ENCODE results near the gene XRN2. TPM values are rescaled to one million over a fixed set of nuclear protein-coding genes. Genes with fewer than 3 reads are reported as not detected.

XRN2 gene
- total RNA-seq, 2 donors from 2014 or later: 39.0 to 41.8 TPM

- Histone ChIP-seq H3K36me3 (peaks cover 5% of the 10 kb centered on the region), H3K9ac (ENCODE audit: low read depth in 2 of 2, low read length in 2 of 2) (no peak overlapping the region), H3K27me3 (no peaks in the 10 kb centered on the region), H3K4me1 (no peaks in the 10 kb centered on the region), H3K9me3 (no peaks in the 10 kb centered on the region), H3K27ac (no peak overlapping the region), H3K4me3 (no peak overlapping the region)
- intact Hi-C loops (cut with DNase I): no loop called here
- no peak for DNase-seq
- TF ChIP-seq CTCF (IDR thresholded peaks at IDR 0.05): no peak
Measured at GRCh38 chr20:21352703-21353102, 49.6 kb downstream of the XRN2 start.

GRCh38 chr20:21353236-21353635 lies 50.1 kb downstream of the XRN2 start:
- no peak for DNase-seq
- intact Hi-C loops (cut with DNase I): no loop called here
- Histone ChIP-seq H3K27ac (no peak overlapping the region), H3K27me3 (no peaks in the 10 kb centered on the region), H3K9ac (ENCODE audit: low read depth in 2 of 2, low read length in 2 of 2) (no peak overlapping the region), H3K36me3 (peaks cover 5% of the 10 kb centered on the region), H3K4me1 (no peaks in the 10 kb centered on the region), H3K4me3 (no peak overlapping the region), H3K9me3 (no peaks in the 10 kb centered on the region)
- no peak for TF ChIP-seq CTCF (IDR thresholded peaks at IDR 0.05)

GRCh38 chr20:21355981-21356380 lies 52.9 kb downstream of the XRN2 start:
- H3K9ac ChIP-seq (ENCODE audit: low read depth in 2 of 2, low read length in 2 of 2): no peak overlapping the region
- no peak for TF ChIP-seq CTCF (IDR thresholded peaks at IDR 0.05)
- DNase-seq: no peak
- intact Hi-C loops (cut with DNase I): no loop called here
- no peak overlapping the region for H3K4me3 ChIP-seq
- H3K36me3 ChIP-seq: no peaks in the 10 kb centered on the region
- no peak overlapping the region for H3K27ac ChIP-seq
- no peaks in the 10 kb centered on the region for H3K27me3 ChIP-seq
- H3K4me1 ChIP-seq: no peaks in the 10 kb centered on the region
- no peaks in the 10 kb centered on the region for H3K9me3 ChIP-seq

- DNase-seq: no peak
- Histone ChIP-seq H3K9me3 (no peaks in the 10 kb centered on the region), H3K9ac (ENCODE audit: low read depth in 2 of 2, low read length in 2 of 2) (no peak overlapping the region), H3K4me3 (no peak overlapping the region), H3K27me3 (no peaks in the 10 kb centered on the region), H3K4me1 (no peaks in the 10 kb centered on the region), H3K36me3 (no peaks in the 10 kb centered on the region), H3K27ac (no peak overlapping the region)
- intact Hi-C loops (cut with DNase I): no loop called here
- no peak for TF ChIP-seq CTCF (IDR thresholded peaks at IDR 0.05)
Measured at GRCh38 chr20:21356386-21356785, 53.3 kb downstream of the XRN2 start.

- H3K27ac ChIP-seq: no peak overlapping the region
- H3K36me3 ChIP-seq: no peaks in the 10 kb centered on the region
- H3K4me3 ChIP-seq: no peak overlapping the region
- H3K4me1 ChIP-seq: no peaks in the 10 kb centered on the region
- no peaks in the 10 kb centered on the region for H3K27me3 ChIP-seq
- no peak for DNase-seq
- no peak overlapping the region for H3K9ac ChIP-seq (ENCODE audit: low read depth in 2 of 2, low read length in 2 of 2)
- no peak for TF ChIP-seq CTCF (IDR thresholded peaks at IDR 0.05)
- no peaks in the 10 kb centered on the region for H3K9me3 ChIP-seq
- intact Hi-C loops (cut with DNase I): no loop called here
Measured at GRCh38 chr20:21357844-21358243, 54.7 kb downstream of the XRN2 start.

- Histone ChIP-seq H3K27ac (no peak overlapping the region), H3K4me1 (no peaks in the 10 kb centered on the region), H3K4me3 (no peak overlapping the region), H3K9me3 (no peaks in the 10 kb centered on the region), H3K9ac (ENCODE audit: low read depth in 2 of 2, low read length in 2 of 2) (no peak overlapping the region), H3K27me3 (no peaks in the 10 kb centered on the region), H3K36me3 (no peaks in the 10 kb centered on the region)
- no peak for DNase-seq
- intact Hi-C loops (cut with DNase I): no loop called here
- no peak for TF ChIP-seq CTCF (IDR thresholded peaks at IDR 0.05)
Measured at GRCh38 chr20:21358737-21359136, 55.6 kb downstream of the XRN2 start.
